PC-3 (cell line): ENCODE results near the gene PNMA8B. TPM values are rescaled to one million over a fixed set of nuclear protein-coding genes. Genes with fewer than 3 reads are reported as not detected.

Experiments
- ATAC-seq: fragments of 200-7000 bp; cut with Tn5 transposase; 2 replicates; pipeline ENCODE4 v1.9.1; 2020; ENCODE audit warnings: mild to moderate bottlenecking, moderate library complexity
- BruUV-seq: library from RNA; stranded (reverse); fragments of 400-500 nt; replicated peaks from 2 replicates; lab custom pipeline; 2021; lab: Mats Ljungman, UMichigan
- CTCF ChIA-PET: fragments of 300-600 bp; sonication (Branson Sonifier 250); formaldehyde crosslinking; loops from one replicate; lab custom pipeline; 2022; ENCODE audit warnings: antibody characterized with exemption; lab: Charles Lee
- POLR2A ChIA-PET: fragments of 300-600 bp; sonication (Branson Sonifier 250); formaldehyde crosslinking; loops from one replicate; lab custom pipeline; 2022; ENCODE audit warnings: antibody characterized with exemption; ENCODE audit not compliant: unreplicated experiment; lab: Charles Lee
- DNase-seq: peaks from one replicate; pipeline ENCODE4 v3.0.0-alpha.2; 2015
- H2AFZ ChIP-seq: fragments of 300-600 bp; sonication (generic); 2 replicates; pipeline ENCODE4 v1.6.0; 2016; ENCODE audit warnings: antibody characterized with exemption, low read length
- H3F3A ChIP-seq: fragments of 300-600 bp; sonication (generic); one replicate; pipeline ENCODE4 v1.6.0; 2017; ENCODE audit warnings: antibody characterized with exemption, low read length, control low read depth, mild to moderate bottlenecking; ENCODE audit not compliant: unreplicated experiment
- H3K27ac ChIP-seq: fragments of 300-600 bp; sonication (generic); 2 replicates; pipeline ENCODE4 v1.5.1; 2016; ENCODE audit warnings: mild to moderate bottlenecking, low read length
- H3K27me3 ChIP-seq: fragments of 300-600 bp; sonication (generic); 2 replicates; pipeline ENCODE4 v1.6.1; 2016; ENCODE audit warnings: low read length, mixed read lengths
- H3K36me3 ChIP-seq: fragments of 300-600 bp; sonication (generic); 2 replicates; pipeline ENCODE4 v1.6.1; 2016; ENCODE audit warnings: low read depth, mixed run types, low read length, mixed read lengths
- H3K4me1 ChIP-seq: fragments of 300-600 bp; sonication (generic); 2 replicates; pipeline ENCODE4 v1.5.1; 2016; ENCODE audit warnings: low read length; ENCODE audit not compliant: insufficient read depth
- H3K4me2 ChIP-seq: fragments of 300-600 bp; sonication (generic); 2 replicates; pipeline ENCODE4 v1.6.0; 2016; ENCODE audit warnings: low read length
- H3K4me3 ChIP-seq: fragments of 300-600 bp; sonication (generic); 2 replicates; pipeline ENCODE4 v1.5.1; 2016; ENCODE audit warnings: mild to moderate bottlenecking, low read length, mixed read lengths
- H3K79me2 ChIP-seq: fragments of 300-600 bp; sonication (generic); 2 replicates; pipeline ENCODE4 v1.6.1; 2017; ENCODE audit warnings: low read length, mixed read lengths
- H3K9ac ChIP-seq: fragments of 300-600 bp; sonication (generic); 2 replicates; pipeline ENCODE4 v1.6.0; 2016; ENCODE audit warnings: mild to moderate bottlenecking, low read length
- H3K9me2 ChIP-seq: fragments of 300-600 bp; sonication (generic); replicated peaks from 2 replicates; pipeline ENCODE4 v1.6.1; 2016; ENCODE audit warnings: mixed run types, low read length, mixed read lengths
- H3K9me3 ChIP-seq: fragments of 300-600 bp; sonication (generic); 2 replicates; pipeline ENCODE4 v1.6.1; 2016; ENCODE audit warnings: low read length, mixed read lengths
- H4K20me1 ChIP-seq: fragments of 300-600 bp; sonication (generic); 2 replicates; pipeline ENCODE4 v1.6.1; 2016; ENCODE audit warnings: low read length, mixed read lengths
- EZH2 ChIP-seq: fragments of 300-600 bp; sonication (generic); IDR thresholded peaks from one replicate; pipeline ENCODE4 v1.6.1; 2017; ENCODE audit warnings: antibody characterized with exemption, mild to moderate bottlenecking, low read length; ENCODE audit not compliant: unreplicated experiment
- EZH2phosphoT487 ChIP-seq: fragments of 300-600 bp; sonication (generic); IDR thresholded peaks from 2 replicates; pipeline ENCODE4 v1.6.1; 2018; ENCODE audit warnings: mild to moderate bottlenecking, antibody characterized with exemption, low read length, borderline replicate concordance
- intact Hi-C: fragments of 100-400 bp; cut with micrococcal nuclease; formaldehyde crosslinking; loops from 2 replicates; pipeline ENCODE4 v1.9.0; 2023
- total RNA-seq: library from RNA; depleted of rRNA; stranded (reverse); fragments of >200 nt; gene quantifications from 2 replicates; pipeline ENCODE4 v1.2.3, GENCODE V29; 2014
- TF ChIP-seq, protein P1 (sequence below): fragments of 300-600 bp; sonication (generic); conservative IDR thresholded peaks from 2 replicates; pipeline ENCODE4 v1.5.1; 2017; ENCODE audit warnings: antibody characterized with exemption, low read depth, mild to moderate bottlenecking, low read length

The PNMA8B gene
- total RNA-seq, 1 experiment from 2014 or later: not detected

DNA sequence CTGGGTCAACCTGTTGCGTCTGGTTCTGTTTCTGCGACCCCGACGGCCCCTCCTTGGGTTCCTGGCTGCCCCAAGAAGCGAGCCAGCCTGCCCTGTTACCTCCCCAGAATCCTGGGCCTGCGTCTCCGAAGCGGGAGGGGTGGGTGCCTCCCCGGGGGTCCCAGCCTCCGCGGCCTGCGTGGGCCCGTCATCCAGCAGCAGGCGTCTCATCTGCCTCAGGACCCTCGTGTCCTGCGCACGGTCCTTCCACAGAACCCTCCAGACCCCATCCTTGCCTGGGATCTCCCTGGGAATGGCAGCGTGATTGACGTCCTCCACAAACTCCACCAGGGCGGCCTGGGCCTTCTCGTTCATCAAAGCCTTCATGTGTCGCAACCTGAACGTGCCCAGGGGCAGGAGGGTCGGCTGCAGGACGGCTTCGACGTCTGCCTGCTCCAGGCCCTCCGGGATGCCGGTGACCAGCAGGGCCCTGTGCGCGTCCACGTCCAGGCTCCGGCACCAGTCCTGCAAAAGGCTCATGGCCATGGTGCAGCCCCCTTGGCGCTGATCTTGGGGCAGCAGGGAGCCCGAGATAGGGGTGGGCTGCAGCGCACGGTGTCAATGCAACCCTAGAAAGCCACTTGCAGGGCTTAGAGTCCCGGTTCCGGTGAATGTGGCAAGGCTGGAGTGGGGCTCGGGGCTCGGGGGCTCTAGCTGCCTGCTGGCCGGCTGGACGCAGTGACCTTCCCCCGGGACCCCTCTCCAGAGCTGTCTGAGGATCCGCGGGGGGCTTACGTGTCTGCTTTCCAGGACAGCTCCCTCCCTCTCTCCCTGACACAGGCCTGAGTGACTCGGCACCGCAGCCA is 504 bp downstream of the PNMA8B start:
- no peak for ATAC-seq
- Histone ChIP-seq H3K9me2 (no peaks in the 10 kb centered on the region), H3K4me3 (no peak overlapping the region), H2AFZ (no peak overlapping the region), H4K20me1 (no peaks in the 10 kb centered on the region), H3K27ac (no peak overlapping the region), H3K27me3 (no peaks in the 10 kb centered on the region), H3F3A (no peaks in the 10 kb centered on the region), H3K4me2 (no peak overlapping the region), H3K4me1 (no peaks in the 10 kb centered on the region), H3K79me2 (no peaks in the 10 kb centered on the region), H3K9me3 (no peaks in the 10 kb centered on the region), H3K36me3 (no peaks in the 10 kb centered on the region), H3K9ac (no peak overlapping the region)
- ChIA-PET POLR2A (no interaction called here), CTCF (no interaction called here)
- intact Hi-C loops: no loop called here
- TF ChIP-seq EZH2: no peak
- TF ChIP-seq EZH2phosphoT487: no peak
- TF ChIP-seq, protein P1, sequence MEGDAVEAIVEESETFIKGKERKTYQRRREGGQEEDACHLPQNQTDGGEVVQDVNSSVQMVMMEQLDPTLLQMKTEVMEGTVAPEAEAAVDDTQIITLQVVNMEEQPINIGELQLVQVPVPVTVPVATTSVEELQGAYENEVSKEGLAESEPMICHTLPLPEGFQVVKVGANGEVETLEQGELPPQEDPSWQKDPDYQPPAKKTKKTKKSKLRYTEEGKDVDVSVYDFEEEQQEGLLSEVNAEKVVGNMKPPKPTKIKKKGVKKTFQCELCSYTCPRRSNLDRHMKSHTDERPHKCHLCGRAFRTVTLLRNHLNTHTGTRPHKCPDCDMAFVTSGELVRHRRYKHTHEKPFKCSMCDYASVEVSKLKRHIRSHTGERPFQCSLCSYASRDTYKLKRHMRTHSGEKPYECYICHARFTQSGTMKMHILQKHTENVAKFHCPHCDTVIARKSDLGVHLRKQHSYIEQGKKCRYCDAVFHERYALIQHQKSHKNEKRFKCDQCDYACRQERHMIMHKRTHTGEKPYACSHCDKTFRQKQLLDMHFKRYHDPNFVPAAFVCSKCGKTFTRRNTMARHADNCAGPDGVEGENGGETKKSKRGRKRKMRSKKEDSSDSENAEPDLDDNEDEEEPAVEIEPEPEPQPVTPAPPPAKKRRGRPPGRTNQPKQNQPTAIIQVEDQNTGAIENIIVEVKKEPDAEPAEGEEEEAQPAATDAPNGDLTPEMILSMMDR: no peak
- no peak for DNase-seq
- BruUV-seq: no TSS peak

DNA sequence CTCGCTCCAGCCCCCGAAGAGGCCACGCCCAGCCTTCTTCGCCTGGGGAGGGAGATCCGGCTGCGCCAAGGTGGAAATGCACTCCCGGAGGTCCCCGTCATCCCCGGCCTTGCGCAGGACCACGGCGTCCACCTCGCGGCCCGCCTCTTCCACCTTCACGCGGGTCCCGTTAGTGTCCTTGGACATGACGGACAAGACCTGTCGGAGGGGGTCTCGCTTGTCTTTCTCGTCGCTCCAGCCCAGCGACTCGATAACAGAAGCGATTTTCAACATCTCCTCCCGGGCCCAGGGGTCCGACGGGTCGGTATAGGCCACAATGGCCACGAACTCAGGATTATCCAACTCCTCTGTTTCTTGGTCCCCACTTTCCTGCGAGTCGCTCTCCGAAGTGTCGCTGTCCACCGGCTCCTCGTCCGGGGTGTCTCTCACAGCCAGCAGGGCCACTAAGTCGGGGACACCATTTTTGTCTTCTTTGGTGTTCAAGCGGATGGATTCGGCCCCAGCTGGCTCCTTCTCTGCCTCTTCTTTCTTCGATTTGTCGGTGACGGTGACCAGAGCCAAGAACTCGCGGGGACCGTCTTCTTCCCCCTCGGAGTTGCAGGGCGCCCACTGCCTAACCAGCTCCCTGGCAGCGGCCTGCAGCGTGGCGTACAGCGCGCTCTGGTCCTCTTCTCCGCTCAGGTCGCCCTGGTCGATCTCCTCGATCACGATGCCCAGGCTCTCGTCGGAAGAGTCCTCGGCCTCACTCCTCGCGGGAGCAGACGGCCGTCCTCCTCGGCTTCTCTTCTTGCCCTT is 1.3 kb downstream of the PNMA8B start:
- BruUV-seq: no TSS peak
- POLR2A ChIA-PET: no interaction called here
- no peak overlapping the region for H3K27ac ChIP-seq

More for the DNA sequence above, 1.3 kb downstream of the PNMA8B start:
- H3K9me2 ChIP-seq: no peaks in the 10 kb centered on the region
- ATAC-seq (no peak), DNase-seq (no peak)
- no peaks in the 10 kb centered on the region for H3K79me2 ChIP-seq
- CTCF ChIA-PET: no interaction called here
- no peak overlapping the region for H3K4me2 ChIP-seq
- TF ChIP-seq, protein P1: no peak
- TF ChIP-seq EZH2 (no peak), EZH2phosphoT487 (no peak)
- no peaks in the 10 kb centered on the region for H3K4me1 ChIP-seq
- H2AFZ ChIP-seq: no peak overlapping the region
- no peaks in the 10 kb centered on the region for H3K27me3 ChIP-seq
- no peak overlapping the region for H3K9ac ChIP-seq
- no peaks in the 10 kb centered on the region for H4K20me1 ChIP-seq
- no peaks in the 10 kb centered on the region for H3K36me3 ChIP-seq
- intact Hi-C loops: no loop called here
- no peaks in the 10 kb centered on the region for H3K9me3 ChIP-seq
- H3F3A ChIP-seq: no peaks in the 10 kb centered on the region
- no peak overlapping the region for H3K4me3 ChIP-seq
